ENCODE measurements around the gene ARPC5L.
"Not testable (repeated sequence)": the region's sequence is repeated elsewhere in the genome, so short reads cannot be mapped to it uniquely, and the experiment has no call there.

Gene ARPC5L

DNA sequence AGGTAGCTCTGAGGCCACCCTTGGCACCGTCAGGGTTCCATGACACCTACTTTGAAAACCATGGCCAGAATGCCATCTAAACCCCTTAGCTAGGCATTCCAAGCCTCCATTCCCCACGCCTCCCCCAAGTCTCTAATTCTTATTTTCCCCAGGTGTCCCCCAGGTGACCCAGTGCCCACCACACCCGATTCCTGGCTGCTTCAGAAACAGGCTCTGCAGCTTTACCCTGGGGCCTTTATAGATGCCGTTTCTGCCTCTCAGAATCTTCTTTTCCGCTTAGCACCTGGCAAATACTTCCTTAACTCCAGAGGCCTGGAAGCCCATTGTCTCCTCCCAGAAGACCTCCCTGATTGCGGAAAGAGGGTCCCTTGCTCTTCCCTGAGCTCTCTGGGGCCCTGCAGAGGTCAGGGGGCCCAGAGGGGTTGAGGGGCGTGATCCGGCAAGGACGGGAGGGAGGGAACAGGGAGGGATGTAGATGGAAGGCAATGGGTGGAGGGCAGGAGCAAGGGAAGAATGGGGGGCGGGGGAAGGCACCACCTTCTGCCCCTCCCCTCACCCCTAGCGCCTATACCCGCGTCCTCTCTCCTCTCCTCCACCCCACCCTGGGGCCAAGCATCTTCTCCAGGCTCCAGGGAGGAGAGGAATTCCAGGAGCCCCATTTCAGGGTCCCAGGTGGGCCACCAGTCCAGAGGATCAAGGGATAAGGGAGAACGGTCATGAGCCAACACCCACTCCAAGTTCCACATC, 20.7 kb upstream of the ARPC5L start:
- DNase-seq: no peak

DNA sequence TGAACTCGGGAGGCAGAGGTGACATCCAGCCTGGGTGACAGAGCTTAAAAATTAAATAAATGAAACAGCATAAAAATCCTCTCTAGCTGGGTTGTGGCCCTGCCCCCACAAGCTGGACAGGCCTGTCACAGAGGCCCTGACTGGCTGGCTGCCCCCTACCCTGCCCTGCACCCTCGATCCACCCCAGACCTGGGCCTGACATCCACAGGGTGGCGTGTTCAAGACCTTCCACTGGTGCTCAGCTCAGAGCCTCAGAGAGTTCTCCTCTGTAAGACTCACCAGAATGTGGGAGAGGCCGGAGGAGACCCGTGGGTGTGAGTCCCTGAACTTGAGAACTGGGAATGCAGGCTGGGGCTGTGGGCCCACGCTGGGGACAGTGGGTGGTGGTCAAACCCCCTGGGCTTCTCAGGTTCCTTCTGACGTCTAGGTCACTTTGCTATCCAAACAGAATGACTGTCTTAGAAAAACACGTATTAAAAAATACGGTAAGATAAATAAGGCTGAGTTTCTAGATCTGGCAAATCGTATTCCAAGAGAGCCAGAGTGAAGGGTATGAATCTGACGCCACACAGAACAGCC, 18.4 kb upstream of the ARPC5L start:
- no peak for DNase-seq

DNA sequence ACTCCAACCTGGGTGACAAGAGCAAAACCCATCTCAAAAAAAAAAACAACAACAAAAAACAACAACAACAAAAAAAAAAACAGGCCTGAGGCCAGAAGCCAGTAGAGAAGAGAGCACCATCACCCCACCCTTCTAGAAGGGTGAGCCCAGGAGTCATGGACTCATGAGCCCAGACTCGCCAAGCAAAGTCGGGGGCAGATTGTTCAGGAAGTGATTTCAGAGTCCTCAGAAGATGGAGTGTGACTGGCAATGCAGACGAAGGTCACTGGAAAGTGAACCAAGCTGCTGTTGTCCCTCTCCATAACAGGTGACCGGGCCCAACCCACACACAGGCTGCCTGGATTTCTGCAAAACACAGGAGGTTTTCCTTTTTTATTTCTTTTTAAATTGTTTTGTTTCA, 17.6 kb upstream of the ARPC5L start:
- DNase-seq: no peak

DNA sequence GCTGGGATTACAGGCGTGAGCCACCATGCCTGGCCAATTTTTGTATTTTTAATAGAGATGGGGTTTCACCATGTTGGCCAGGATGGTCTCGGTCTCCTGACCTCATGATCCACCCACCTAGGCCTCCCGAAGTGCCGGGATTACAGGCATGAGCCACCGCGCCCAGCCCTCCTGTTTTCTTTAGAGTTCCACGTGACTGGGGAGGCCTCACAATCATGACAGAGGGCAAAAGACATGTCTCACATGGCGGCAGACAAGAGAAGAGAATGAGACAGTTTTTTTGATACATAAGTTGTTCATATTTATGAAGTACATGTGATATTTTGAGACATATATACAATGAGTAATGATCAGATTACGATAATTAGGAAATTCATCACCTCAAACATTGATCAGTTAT, 15.5 kb upstream of the ARPC5L start:
- not testable (repeated sequence) for DNase-seq

DNA sequence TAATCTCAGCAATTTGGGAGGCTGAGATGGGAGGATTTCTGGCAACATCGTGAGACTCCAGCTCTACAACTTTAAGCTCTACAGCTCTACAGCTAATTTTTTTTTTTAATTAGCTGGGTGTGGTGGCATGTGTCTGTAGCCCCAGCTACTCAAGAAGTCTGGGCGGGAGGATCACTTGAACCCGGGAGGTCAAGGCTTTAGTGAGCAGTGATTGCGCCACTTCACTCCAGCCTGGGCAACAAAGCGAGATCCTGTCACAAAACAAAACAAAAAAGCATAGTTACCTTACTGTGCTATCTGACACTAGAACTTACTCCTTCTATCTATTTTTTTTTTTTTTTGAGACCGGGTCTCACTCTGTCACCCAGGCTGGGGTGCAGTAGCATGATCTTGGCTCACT, 15.0 kb upstream of the ARPC5L start:
- no peak for DNase-seq

DNA sequence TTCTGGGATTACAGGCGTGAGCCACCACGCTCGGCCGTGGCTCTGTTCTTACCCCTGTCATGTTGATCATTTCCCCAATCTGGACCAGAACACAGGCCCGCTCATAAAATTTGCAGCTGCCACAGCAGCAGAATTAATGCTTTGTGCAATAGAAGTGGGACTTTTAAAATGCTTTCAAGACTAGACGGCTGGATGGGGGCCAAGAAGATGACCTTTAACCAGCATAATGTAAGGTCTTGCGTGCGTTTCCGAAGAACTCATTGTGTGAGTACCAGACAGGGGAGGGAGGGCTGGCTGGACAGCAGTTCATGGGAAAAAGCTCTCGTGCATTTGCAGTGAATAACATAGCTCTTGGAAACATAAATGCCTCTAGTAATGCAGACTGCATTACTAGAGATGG, 12.1 kb upstream of the ARPC5L start:
- DNase-seq: no peak

DNA sequence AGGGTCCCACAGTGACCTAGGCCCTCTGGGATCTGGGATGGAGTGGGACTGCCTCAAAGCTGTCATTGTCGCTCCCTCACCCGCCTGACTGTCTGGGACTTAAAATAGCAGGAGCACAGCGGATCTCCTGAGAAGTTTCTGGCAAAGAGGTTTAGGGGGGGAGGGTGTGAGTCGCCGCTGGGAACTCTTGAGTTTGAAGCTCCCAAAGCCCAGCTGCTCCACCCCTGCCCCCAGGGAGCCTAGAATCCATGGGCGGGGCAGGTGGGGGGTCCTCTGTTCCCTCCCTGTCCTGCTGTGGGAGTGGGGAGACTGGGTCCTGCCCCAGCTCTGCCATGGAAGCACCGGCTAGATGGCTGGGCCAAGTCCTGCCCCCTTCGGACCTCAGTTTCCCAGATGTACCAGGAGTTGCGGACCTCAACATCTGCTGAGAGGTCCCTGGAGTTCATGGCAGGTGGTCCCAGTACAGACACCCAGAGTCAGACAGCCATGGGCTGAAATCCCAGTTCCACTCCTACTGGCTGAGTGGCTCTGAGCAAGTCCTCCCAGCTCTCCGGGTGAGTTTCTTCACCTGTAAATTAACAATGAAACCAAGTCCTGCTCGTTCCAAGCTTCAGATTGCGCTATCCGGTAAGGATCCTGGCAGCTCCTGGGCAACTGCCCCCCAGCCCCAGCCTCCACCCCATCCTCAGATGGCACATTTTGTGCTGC, 9.7 kb upstream of the ARPC5L start:
- DNase-seq: no peak

DNA sequence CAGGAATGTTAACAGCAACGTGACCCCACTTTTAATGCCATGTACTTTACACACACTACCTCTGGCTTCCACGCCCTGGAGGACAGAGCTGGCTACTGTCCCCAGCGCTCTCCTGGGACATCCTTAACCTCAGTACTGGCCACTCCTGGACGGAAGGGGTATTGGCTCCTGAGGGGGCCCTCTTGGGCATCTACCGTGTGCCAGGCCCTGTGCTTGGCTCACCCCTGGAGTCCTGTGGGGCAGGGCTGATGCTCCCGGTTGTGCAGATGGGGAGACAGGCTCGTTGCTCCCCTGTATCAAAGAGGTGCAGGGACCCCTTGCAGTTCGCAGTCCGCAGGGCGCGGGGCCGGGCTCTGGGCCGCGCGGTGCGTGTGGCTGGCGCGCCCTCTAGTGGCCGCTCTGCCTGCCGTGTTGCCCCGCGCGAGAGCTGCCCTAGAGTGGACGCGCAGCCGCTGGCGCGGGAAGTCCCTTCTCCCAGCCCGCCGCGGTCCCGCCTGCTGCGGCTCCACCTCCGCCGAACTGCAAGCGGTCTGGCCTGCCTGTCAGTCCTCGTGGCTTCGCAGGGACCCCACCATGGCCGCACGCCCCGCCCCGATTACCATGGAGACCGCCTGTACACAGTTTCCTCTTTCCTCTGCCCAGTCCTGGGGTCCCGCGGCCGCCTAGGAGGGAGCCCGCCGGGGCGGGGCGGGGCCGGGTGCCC, 8.9 kb upstream of the ARPC5L start, which contains the start of gene WDR38:
WDR38 (plus strand) TSS at position 632 of the 703 bp plus-strand sequence. CDS start 72 bp downstream, outside the sequence.
- DNase-seq: peak; percentile 76

DNA sequence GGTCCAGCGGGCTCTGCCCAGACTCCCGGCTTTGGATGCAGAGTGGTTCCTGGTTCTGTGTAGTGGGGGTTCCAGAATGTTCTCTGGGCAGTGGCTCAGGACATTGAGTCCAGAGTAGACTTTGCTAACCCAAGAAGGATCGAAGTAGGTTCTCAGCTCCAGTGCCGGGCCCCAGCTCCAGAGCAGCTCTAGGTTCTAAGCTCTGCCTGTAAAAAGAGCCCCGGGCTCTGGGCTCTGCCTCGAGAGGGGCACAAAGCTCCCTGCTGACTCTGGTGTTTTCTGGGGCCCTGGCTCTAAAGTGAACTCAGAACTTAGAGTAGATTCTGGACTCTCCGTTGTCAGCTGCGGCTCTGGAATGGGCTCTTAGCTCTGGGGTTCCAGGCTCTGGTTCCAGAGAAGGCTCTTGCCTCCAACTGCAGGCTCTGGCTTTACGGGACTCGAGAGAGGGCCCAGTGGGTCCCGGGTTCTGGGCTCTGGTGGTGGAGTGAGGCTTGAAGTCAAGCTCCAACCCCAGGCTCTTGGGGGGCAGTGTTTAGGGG, 8.3 kb upstream of the ARPC5L start:
- no peak for DNase-seq

DNA sequence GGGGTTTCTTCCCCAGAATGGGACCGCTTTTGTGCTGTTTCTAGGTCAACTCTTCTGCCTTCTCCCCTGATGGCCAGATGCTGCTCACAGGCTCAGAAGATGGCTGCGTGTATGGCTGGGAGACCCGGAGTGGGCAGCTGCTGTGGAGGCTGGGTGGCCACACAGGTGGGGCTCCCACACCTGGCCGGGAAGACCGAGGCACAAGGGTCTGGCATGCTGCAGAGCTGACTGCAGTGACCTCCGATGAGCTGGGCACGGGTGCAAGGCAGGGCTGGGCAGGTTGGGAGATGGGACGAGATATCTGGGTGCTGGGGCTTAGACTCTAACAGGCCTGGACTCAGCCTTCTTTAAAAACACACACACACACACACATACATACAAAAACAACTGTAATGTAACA, 7.8 kb upstream of the ARPC5L start:
- no peak for DNase-seq

DNA sequence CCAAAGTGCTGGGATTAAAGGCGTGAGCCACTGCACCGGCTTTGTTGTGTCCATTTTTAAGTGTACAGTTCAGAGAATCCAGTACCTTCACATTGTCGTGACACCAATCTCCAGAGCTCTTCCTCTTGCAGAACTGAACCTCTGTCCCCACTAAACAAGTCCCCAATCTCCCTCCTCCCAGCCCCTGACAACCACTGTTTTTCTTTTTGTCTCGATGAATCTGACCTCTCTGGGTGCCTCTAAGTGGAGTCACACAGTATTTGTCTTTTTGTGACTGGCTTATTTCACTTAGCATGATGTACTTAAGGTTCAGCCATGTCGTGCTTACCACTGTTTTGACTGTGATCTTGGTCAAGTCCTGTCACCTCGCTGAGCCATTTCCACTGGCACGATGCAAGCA, 7.1 kb upstream of the ARPC5L start:
- no peak for DNase-seq

DNA sequence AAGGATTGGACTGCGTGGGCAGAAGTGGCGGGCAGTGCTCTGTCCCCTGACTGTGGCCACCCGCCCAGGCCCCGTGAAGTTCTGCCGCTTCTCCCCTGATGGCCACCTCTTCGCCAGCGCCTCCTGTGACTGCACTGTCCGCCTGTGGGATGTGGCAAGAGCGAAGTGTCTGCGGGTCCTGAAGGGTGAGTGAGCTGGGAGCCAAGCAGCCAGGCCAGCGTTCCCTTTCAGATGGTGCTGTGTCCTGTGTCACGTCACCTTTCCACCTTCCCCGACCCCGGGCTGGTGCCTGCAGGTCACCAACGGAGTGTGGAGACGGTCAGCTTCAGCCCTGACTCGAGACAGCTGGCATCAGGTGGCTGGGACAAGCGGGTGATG, 6.4 kb upstream of the ARPC5L start:
- DNase-seq: no peak

DNA sequence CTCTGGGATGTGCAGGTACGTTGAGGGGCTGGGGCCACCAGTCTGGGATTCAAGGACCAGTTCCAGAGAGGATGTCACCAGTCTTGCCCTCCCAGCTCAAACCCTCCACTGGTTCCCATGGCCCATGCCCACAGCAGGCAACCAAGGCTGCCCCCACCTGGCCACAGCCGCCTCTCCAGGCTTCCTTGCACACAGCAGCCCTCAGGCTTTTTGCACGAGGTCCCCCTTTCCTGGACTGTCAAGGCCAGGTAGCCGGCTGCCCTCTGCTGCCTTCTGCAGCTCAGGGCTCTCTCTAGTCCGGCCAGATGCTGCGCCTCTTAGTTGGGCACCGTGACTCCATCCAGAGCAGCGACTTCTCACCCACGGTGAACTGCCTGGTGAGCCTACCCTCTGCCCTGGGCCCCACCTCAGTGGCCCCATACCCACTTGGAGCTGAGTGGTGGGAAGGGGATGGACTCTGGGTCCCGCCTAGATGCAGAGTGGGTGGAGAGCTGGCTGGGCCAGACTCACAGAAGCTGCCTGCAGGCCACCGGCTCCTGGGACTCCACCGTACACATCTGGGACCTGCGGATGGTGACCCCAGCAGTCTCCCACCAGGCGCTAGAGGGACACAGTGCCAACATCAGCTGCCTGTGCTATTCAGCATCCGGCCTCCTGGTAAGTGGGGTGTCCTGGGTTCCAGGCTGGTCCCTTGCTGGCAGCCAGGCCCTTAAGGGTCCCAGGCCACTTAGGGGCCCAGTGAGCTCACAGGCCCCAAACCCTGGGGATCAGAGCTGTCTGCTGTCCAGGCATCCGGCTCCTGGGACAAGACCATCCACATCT, 5.8 kb upstream of the ARPC5L start:
- peak; percentile 76 for DNase-seq

DNA sequence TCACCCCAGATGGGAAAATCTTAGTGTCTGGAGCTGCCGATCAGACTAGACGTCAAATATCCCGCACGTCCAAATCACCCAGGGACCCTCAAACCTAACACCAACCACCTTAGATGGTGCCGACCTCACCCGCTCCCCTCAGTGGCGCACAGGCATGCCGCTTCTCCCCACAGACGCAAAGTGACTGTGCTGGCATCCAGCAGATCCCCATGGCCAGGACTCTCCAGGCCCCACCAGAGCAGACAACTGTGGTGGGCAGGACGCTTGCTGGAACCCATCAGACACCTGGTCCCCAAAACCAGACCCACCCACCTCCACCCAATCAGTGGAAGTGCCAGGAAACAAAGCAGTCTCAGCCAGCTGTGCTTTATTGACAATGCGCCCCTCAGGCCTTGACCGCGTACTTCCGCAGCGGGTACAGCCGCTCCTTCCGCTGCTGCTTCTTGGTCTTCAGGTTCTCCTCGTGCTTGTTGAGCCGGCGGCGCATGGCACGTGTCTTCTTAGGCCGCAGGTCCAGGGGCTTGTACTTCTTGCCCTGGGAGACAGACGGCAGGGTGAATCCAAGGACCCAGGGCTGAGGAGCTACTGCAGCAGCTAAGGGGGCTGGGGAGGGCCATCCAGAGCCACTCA, 4.3 kb upstream of the ARPC5L start:
- DNase-seq: no peak

DNA sequence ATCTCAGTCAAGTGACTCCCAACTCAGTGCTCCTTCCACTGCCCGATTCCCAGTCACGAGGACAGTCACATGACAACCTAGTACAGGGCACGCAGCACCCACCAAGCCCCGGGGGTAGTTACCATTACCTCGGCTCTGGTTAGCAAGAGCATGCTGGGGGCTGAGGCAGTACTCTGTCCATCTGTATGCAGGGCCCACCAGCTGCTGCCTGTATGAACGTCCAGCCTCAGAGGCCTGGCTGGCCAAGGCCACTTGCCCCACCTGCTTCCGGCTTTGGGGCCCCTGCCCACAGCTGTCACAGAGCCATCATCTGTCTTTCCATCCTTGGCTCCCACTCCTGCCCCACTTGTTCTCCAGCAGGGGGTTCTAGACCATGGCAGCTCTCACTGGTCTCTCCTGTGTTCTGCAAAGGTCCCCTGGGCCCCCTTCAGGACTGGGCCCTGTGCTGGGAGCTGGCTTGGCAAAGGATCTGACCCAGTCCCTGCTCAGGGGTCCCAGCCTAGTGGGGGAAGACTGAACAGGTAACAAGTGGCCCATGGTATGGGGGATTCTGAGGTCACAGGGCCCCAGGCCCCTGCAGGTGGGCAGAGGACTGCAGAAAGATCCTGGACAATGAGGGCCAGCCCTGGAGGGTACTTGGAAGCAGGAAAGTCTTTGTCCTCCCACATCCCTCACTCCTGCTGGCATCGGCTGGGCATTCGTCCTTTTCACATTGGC, 3.4 kb upstream of the ARPC5L start:
- DNase-seq: no peak

DNA sequence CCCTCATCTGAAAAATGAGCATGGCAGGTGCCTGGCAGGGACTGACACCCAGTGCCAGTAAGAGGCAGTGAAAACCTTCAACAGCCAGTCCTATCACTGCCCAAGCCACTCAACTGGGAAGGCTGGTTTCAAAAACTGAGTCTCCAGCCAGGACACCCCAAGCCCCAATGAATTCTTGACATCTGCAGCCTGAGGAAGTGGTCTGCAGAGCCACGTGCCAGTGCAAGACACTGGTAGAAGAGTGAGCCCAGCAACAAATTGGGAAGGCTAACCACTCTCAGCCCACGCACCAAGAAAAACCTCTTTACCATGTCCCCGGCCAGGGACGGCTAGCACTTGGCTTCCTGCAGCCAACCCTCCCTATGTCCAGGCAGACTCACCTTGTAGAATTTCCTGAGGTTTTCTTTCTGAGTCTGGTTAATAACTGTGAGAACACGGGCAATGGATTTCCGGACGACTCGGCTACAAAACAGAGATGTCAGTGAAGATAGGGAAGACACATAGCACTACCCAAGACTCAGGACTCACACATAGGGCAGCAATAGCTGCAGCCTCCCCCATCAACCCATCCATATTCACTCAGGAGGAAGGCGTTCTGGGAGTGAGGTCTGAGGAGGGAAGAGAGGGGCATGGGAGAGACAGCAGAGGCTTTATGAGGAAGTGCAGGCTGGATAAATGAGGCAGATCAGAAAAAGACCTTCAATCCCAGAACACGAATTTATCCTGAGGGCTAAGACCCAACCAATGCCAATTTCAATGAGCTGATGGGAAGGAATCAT, 1.9 kb upstream of the ARPC5L start:
- no peak for DNase-seq

DNA sequence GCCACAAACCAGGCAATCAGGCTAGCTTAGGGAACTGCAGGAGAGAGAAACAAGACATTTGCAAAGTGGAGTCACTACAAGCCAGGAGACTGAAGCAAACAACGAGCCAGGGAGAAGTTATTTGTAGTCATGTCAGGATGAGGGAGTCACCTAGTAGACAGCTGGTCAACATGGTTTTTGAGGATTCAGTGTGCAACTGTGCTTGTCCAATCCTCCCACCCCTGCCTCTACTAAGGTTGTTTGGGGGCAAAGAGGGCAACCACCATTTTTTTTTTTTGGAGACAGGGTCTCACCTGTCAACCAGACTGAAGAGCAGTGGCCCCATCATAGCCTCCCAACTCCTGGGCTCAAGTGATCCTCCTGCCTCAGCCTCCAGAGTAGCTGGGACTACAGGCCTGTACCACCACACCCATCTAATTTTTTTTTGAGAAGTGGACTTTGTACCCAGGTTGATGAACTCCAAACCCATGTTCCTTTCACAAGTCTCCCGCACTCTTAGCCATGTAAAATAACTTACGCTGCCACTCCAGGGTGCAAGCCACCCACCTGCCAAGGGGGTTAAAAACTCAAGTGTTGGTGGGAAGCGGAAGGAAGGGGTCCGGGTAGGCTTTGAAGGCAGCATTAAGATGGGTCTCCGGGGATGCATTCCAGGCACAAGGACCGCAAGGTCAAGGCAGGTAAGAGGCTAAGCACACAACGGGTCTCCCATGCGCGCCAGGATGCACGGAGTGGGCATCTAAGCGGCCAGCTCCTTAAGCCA, 1.2 kb upstream of the ARPC5L start:
- no peak for DNase-seq

DNA sequence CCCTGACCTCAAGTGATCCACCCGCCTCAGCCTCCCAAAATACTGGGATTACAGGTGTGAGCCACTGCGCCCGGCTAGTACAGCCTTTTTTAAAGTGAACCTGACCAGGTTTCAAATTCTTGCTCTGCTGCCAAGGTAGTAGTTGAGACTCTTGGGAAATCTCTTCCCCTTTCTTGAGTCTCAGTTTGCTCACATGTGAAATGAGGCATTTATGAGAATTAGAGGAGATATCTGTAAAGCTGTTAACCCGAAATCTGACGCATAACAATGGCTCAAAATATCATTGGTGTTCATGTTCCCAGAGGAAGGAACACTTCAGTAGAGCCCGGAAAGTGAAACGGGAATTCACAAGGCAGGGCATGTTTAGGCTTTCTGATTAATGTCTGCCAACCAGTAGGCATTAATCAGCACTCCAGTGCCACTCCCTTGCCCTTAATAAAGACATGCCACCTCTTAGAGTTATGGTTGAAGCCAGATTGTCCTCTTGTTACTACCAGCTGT, 1.5 kb downstream of the ARPC5L start:
- no peak for DNase-seq
